Mesenchymal stem cell (in vitro differentiated cells and primary cell): ENCODE measurements around the gene KLHL22.
A peak's percentile ranks its signal among the peaks of the same experiment; 100 is the strongest.

Source experiments
- DNase-seq: peaks from one replicate; pipeline ENCODE4 v3.0.0-alpha.2; 2013
- H2AFZ ChIP-seq: one replicate; pipeline ENCODE4 v1.6.1; 2013; ENCODE audit warnings: low read depth, mild to moderate bottlenecking, control low read depth, inconsistent platforms, low read length, moderate library complexity
- H2AK5ac ChIP-seq: 2 replicates; pipeline ENCODE4 v1.6.1; 2013; ENCODE audit warnings: low read length, moderate library complexity, mild to moderate bottlenecking, inconsistent platforms; ENCODE audit not compliant: severe bottlenecking
- H2BK120ac ChIP-seq: one replicate; pipeline ENCODE4 v1.6.1; 2013; ENCODE audit warnings: low read depth, mild to moderate bottlenecking, inconsistent platforms, low read length, moderate library complexity
- H2BK12ac ChIP-seq, 2 experiments: one replicate each; pipeline ENCODE4 v1.6.1; 2013; ENCODE audit warnings: inconsistent platforms in 2 of 2, low read length in 2 of 2, mild to moderate bottlenecking in 2 of 2, moderate library complexity in 2 of 2, control low read depth in 1 of 2
- H2BK15ac ChIP-seq: one replicate; pipeline ENCODE4 v1.6.1; 2013; ENCODE audit warnings: mild to moderate bottlenecking, low read depth, inconsistent platforms; ENCODE audit not compliant: poor library complexity, severe bottlenecking
- H2BK5ac ChIP-seq: 2 replicates; pipeline ENCODE4 v1.6.1; 2013; ENCODE audit warnings: low read depth, mild to moderate bottlenecking, low read length, control low read depth, inconsistent platforms; ENCODE audit not compliant: poor library complexity, severe bottlenecking
- H3K14ac ChIP-seq, 2 experiments: one replicate each; pipeline ENCODE4 v1.6.1; 2013; ENCODE audit warnings: inconsistent platforms in 2 of 2, low read length in 2 of 2, control low read depth in 1 of 2, mild to moderate bottlenecking in 1 of 2, moderate library complexity in 1 of 2
- H3K18ac ChIP-seq, 2 experiments: one replicate each; pipeline ENCODE4 v1.6.1; 2013; ENCODE audit warnings: inconsistent platforms in 2 of 2, low read length in 2 of 2, control low read depth in 1 of 2, low read depth in 1 of 2, mild to moderate bottlenecking in 1 of 2
- H3K23ac ChIP-seq, 2 experiments: one replicate each; pipeline ENCODE4 v1.6.1; 2013; ENCODE audit warnings: inconsistent platforms in 2 of 2, low read length in 2 of 2, mild to moderate bottlenecking in 2 of 2, moderate library complexity in 2 of 2, control low read depth in 1 of 2
- H3K27ac ChIP-seq: 2 replicates; pipeline ENCODE4 v1.5.1; 2013; ENCODE audit warnings: mild to moderate bottlenecking, moderate library complexity, low read length, control low read depth, inconsistent platforms; ENCODE audit not compliant: poor library complexity, severe bottlenecking
- H3K27me3 ChIP-seq, 2 experiments: 2 replicates each; pipeline versions ENCODE4 v1.6.1 to v1.7.0; 2013; ENCODE audit warnings: low read length in 2 of 2, mild to moderate bottlenecking in 2 of 2, moderate library complexity in 2 of 2, control low read depth in 1 of 2, inconsistent platforms in 1 of 2; ENCODE audit not compliant: control insufficient read depth in 1 of 2, insufficient read depth in 1 of 2
- H3K36me3 ChIP-seq, 2 experiments: 2 replicates each; pipeline versions ENCODE4 v1.6.1 to v1.7.0; 2013; ENCODE audit warnings: low read length in 2 of 2, control low read depth in 1 of 2, inconsistent platforms in 1 of 2, low read depth in 1 of 2, mild to moderate bottlenecking in 1 of 2; ENCODE audit not compliant: insufficient read depth in 2 of 2, control insufficient read depth in 1 of 2
- H3K4ac ChIP-seq, 2 experiments: one replicate each; pipeline ENCODE4 v1.6.1; 2013; ENCODE audit warnings: inconsistent platforms in 2 of 2, low read length in 2 of 2, mild to moderate bottlenecking in 2 of 2, moderate library complexity in 2 of 2, control low read depth in 1 of 2, low read depth in 1 of 2
- H3K4me1 ChIP-seq: 2 replicates; pipeline ENCODE4 v1.6.1; 2013; ENCODE audit warnings: low read depth, low read length, control low read depth; ENCODE audit not compliant: control insufficient read depth, insufficient read depth
- H3K4me2 ChIP-seq: 2 replicates; pipeline ENCODE4 v1.6.1; 2013; ENCODE audit warnings: low read length, mild to moderate bottlenecking, inconsistent platforms; ENCODE audit not compliant: poor library complexity, severe bottlenecking
- H3K4me3 ChIP-seq, 2 experiments: 2 replicates each; pipeline versions ENCODE4 v1.5.1 to v1.7.0; 2013; ENCODE audit warnings: low read length in 2 of 2, mild to moderate bottlenecking in 2 of 2, control low read depth in 1 of 2, low read depth in 1 of 2; ENCODE audit not compliant: insufficient read depth in 1 of 2
- H3K79me1 ChIP-seq: replicated peaks from 2 replicates; pipeline ENCODE4 v1.6.1; 2013; ENCODE audit warnings: mild to moderate bottlenecking, control low read depth, low read length, inconsistent platforms; ENCODE audit not compliant: poor library complexity, severe bottlenecking
- H3K9ac ChIP-seq: 2 replicates; pipeline ENCODE4 v1.7.0; 2013; ENCODE audit warnings: mild to moderate bottlenecking, low read length, moderate library complexity
- H3K9me3 ChIP-seq: 2 replicates; pipeline ENCODE4 v1.7.0; 2013; ENCODE audit warnings: mild to moderate bottlenecking, low read length; ENCODE audit not compliant: control insufficient read depth
- H4K8ac ChIP-seq: one replicate; pipeline ENCODE4 v1.6.1; 2013; ENCODE audit warnings: inconsistent platforms, mild to moderate bottlenecking, low read length, moderate library complexity
- H4K91ac ChIP-seq: one replicate; pipeline ENCODE4 v1.6.1; 2013; ENCODE audit warnings: mild to moderate bottlenecking, low read length, inconsistent platforms
- WGBS: methylation state at CpG from one replicate; pipeline ENCODE4 v1.1.7; 2013; ENCODE audit warnings: mixed read lengths; 5-methylcytosine and 5-hydroxymethylcytosine counted together

KLHL22 gene

DNA sequence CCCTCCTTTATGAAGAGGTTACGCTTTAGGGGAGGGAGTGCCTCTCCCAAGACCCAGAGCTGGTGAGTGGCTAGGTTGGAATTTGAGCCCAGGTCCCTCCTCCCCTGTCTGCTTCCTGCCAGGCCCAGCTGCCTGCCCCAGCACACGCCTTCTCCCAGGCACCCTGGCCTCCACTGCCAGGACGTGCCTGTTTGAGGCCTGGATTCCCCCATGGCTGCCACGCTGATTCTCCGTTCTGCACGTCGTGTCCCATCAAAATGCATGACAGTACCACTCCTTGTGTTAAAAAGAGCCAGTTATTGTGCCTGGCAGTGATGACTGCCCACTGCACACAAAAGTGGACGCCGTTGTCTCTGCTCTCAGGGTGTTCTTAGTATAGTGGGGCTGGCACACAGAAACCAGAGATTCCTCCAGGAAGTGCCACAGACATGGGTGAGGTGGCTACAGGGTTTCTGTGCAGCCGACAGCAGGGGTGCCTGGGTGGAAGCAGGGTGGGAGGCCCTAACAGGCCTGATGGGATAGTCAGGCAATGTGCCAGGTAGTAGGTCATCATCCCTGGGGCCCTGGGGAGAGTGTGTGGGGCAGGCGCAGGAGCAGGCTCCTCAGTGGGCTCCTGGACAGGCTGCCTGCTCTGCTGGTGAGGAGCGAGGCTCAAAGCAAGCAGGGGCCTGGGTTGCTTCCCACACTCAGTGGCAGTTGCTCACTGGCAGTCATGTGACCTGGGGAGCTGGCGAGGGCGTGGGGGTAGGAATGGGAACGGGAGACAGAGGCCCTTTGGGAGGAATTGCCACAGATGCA is 36.0 kb upstream of the KLHL22 start:
- H3K23ac ChIP-seq, result no peak overlapping the region
- H2AFZ ChIP-seq, result no peak overlapping the region
- H2AK5ac ChIP-seq, result peak overlapping the region; percentile 94
- no peaks in the 10 kb centered on the region for H3K27me3 ChIP-seq
- H3K14ac ChIP-seq, result peak overlapping the region in 1 of 2 experiments; percentile 38
- no peaks in the 10 kb centered on the region for H3K79me1 ChIP-seq
- peak overlapping the region; percentile 98 for H3K18ac ChIP-seq
- H2BK120ac ChIP-seq, result peak overlapping the region; percentile 80
- peak overlapping the region; percentile 89 for H4K8ac ChIP-seq
- peak overlapping the region; percentile 32 for H3K4me2 ChIP-seq
- peak; percentile 91 for DNase-seq
- H4K91ac ChIP-seq, result peak overlapping the region; percentile 94
- H2BK5ac ChIP-seq, result peak overlapping the region; percentile 33
- H3K4me3 ChIP-seq, result no peak overlapping the region
- peaks cover 57% of the 10 kb centered on the region for H3K4me1 ChIP-seq
- H3K9me3 ChIP-seq, result no peaks in the 10 kb centered on the region
- H3K9ac ChIP-seq, result peak overlapping the region; percentile 84
- H2BK15ac ChIP-seq, result no peak overlapping the region
- H3K27ac ChIP-seq, result peak overlapping the region; percentile 86
- H3K4ac ChIP-seq, result peak overlapping the region; percentile 64 to 86
- peaks cover 15 to 29% of the 10 kb centered on the region in 2 experiments for H3K36me3 ChIP-seq
- 35% methylated on average over 15 of the region's 15 CpGs for WGBS
- peak overlapping the region; percentile 86 to 95 for H2BK12ac ChIP-seq

DNA sequence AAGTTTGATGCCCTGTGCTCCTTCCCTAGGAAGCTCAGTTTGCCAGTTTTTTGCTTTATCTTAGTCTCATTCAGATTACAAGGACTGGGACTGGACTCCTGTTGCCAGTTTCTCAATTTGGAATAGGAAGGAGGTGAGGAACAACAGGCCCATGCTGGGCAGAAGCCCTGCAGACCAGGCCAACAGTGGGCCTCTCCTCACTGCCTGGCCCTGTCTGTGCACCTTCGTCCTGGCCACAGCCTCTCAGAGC is 35.5 kb upstream of the KLHL22 start:
- Histone ChIP-seq H3K14ac (no peak overlapping the region), H3K18ac (peak overlapping the region; percentile 72 to 98), H2BK15ac (no peak overlapping the region), H3K27me3 (no peaks in the 10 kb centered on the region), H3K23ac (no peak overlapping the region), H3K9me3 (no peaks in the 10 kb centered on the region), H3K79me1 (no peaks in the 10 kb centered on the region), H2AK5ac (peak overlapping the region; percentile 90), H2BK12ac (peak overlapping the region; percentile 7 to 68), H4K8ac (peak overlapping the region; percentile 89), H2BK120ac (peak overlapping the region; percentile 42), H4K91ac (peak overlapping the region; percentile 94), H3K4me3 (peak overlapping the region in 1 of 2 experiments; percentile 1), H3K4ac (peak overlapping the region; percentile 10 to 64), H2AFZ (no peak overlapping the region), H3K36me3 (peaks cover 17 to 27% of the 10 kb centered on the region in 2 experiments), H3K9ac (peak overlapping the region; percentile 84), H3K4me1 (peaks cover 57% of the 10 kb centered on the region), H3K27ac (peak overlapping the region; percentile 86), H2BK5ac (no peak overlapping the region), H3K4me2 (no peak overlapping the region)
- no peak for DNase-seq
- 0% methylated on average over 1 of the region's 1 CpG for WGBS

DNA sequence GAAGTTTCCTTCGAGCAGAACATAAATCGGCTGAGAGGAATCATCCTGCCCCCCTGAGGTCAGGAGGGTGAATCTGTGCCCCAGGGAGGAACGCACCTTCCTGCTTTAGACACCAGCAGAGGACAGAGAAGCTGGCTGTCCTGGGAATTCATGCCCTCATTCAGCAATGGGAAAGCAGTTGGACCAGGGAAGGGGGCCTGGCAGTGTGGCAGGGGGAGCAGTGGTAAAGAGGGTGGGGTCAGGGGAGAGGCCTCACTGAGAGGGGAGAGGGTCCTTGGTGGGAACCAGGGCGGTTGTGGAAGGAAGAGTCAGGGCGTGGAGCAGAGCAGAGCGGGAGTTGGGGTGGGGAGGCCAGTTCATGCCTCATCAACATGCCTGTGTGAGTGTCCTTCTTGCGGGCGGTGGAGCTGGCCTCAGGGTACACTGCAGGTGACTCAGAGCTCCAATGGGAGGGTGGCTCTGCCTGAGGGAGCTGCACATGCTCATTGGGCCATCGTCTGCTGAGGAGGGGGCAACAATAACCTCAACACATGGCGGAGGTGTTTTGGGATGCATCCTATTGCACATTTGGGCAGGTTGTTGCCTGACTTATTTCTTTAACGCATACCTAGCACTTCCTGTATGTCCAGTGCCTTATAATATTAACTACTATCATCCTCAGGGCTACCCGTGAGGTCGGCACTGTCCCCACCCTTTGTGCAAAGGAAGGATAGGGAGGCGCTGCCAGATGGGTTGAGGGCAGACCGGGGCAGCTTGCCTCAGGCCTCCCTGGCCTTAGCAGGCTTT is 35.0 kb upstream of the KLHL22 start:
- Histone ChIP-seq H3K4me1 (peaks cover 58% of the 10 kb centered on the region), H3K14ac (peak overlapping the region in 1 of 2 experiments; percentile 96), H3K4me2 (peak overlapping the region; percentile 10), H3K9ac (peak overlapping the region; percentile 84), H3K36me3 (peaks cover 17 to 27% of the 10 kb centered on the region in 2 experiments), H3K27ac (peak overlapping the region; percentile 86), H2BK120ac (peak overlapping the region; percentile 42), H3K4ac (peak overlapping the region; percentile 10 to 64), H2BK5ac (peak overlapping the region; percentile 95), H3K23ac (peak overlapping the region in 1 of 2 experiments; percentile 54), H2AK5ac (peak overlapping the region; percentile 90), H4K91ac (peak overlapping the region; percentile 91), H3K79me1 (no peaks in the 10 kb centered on the region), H3K27me3 (no peaks in the 10 kb centered on the region), H3K4me3 (peak overlapping the region in 1 of 2 experiments; percentile 1), H2AFZ (no peak overlapping the region), H3K18ac (peak overlapping the region; percentile 72 to 98), H2BK12ac (peak overlapping the region; percentile 75 to 96), H3K9me3 (no peaks in the 10 kb centered on the region), H4K8ac (peak overlapping the region; percentile 89), H2BK15ac (peak overlapping the region; percentile 20)
- WGBS, result 42% methylated on average over 15 of the region's 15 CpGs
- peak; percentile 85 for DNase-seq
